ENCODE results near the gene PRLR. TPM values are rescaled to one million over a fixed set of nuclear protein-coding genes. Genes with fewer than 3 reads are reported as not detected.

PRLR gene
- total RNA-seq, 2 donors from 2014 or later: 1.1 to 7.1 TPM

DNA sequence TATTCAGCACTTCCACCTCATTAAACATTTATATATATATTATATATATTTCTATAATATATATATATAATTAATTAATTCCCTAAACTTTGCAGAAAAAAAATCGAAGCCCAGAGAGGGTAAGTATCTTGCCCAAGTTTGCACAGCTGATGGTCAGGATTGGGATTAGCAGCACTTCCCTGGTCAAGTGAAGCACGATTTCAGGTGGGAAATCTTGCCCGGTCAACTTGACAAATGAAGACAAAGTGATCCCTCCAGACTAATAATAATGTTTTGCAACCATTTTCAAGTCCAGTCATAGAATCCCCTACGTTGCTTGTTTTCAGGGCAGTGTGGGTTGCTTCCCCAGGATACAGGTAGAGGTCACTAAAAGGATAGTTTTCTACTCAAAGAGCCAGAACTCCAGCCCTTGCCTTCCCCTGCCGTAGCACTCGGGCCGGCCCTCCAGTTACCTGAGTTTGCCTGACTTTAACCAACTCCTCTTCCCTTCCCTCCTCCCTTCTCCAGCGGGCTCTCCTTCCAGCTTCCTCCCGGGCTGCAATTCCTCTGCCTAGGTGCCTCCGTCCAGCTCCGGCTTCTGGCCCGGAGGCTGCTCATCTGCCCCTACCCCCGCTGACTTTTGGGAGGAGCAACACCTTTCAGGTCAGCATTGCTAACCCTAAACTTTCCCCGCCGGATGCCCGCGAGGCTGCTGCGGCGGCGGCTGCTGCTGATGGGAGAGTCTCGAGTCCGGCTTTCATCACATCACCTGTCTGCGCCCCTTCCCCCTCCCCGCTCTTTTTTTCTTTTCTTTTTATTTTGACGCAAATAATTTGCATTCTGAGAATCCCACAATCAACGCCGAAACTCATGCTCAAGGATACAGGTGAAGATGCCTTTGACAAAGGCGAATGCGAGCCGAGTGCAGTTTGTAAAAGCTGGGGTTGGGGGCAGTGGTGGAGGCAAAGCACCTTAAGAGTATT is 930 bp downstream of the PRLR start:
- TF ChIP-seq POLR2A (IDR thresholded peaks at IDR 0.05): no peak
- TF ChIP-seq, protein P1, sequence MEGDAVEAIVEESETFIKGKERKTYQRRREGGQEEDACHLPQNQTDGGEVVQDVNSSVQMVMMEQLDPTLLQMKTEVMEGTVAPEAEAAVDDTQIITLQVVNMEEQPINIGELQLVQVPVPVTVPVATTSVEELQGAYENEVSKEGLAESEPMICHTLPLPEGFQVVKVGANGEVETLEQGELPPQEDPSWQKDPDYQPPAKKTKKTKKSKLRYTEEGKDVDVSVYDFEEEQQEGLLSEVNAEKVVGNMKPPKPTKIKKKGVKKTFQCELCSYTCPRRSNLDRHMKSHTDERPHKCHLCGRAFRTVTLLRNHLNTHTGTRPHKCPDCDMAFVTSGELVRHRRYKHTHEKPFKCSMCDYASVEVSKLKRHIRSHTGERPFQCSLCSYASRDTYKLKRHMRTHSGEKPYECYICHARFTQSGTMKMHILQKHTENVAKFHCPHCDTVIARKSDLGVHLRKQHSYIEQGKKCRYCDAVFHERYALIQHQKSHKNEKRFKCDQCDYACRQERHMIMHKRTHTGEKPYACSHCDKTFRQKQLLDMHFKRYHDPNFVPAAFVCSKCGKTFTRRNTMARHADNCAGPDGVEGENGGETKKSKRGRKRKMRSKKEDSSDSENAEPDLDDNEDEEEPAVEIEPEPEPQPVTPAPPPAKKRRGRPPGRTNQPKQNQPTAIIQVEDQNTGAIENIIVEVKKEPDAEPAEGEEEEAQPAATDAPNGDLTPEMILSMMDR (IDR thresholded peaks at IDR 0.05): no peak
- TF ChIP-seq POLR2AphosphoS5 (IDR thresholded peaks at IDR 0.05): no peak
- intact Hi-C loops (cut with DNase I): no loop called here

DNA sequence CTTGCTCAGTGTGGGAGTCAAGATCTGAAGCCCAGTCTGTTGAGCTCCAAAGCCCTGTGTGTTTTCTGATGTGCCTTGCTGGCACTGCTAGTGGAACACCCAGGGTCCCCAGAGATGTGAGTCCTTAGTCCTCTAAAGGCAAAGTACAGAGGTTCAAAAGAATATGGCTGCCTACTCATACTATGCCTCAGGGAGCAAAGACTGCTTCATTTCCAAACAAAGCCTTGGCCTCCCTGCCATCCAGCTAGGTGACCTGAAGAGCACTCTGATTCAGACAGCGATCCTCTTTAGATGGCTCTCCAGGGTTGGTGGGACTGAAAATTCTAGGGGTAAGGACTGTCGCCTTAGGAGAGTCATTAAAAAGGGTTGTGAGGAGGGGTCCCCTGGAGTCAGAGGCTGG is 2.0 kb downstream of the PRLR start:
- 50% methylated on average over 2 of the region's 2 CpGs for WGBS
- H3K4me1 ChIP-seq (replicated peaks): no peaks in the 10 kb centered on the region
- H3K36me3 ChIP-seq: no peaks in the 10 kb centered on the region
- H3K27me3 ChIP-seq (replicated peaks; ENCODE audit: insufficient read depth): no peaks in the 10 kb centered on the region
- no peak overlapping the region for H3K4me3 ChIP-seq
- no peak for DNase-seq (ENCODE audit: low spot score)
- H3K9me3 ChIP-seq: no peaks in the 10 kb centered on the region
- no peak overlapping the region for H3K27ac ChIP-seq
- intact Hi-C loops (cut with DNase I): no loop called here
- TF ChIP-seq POLR2AphosphoS5 (IDR thresholded peaks at IDR 0.05): no peak
- no peak for TF ChIP-seq POLR2A (IDR thresholded peaks at IDR 0.05)
- TF ChIP-seq, protein P1 (IDR thresholded peaks at IDR 0.05): no peak

More for the DNA sequence above, 930 bp downstream of the PRLR start:
- Histone ChIP-seq H3K36me3 (no peaks in the 10 kb centered on the region), H3K27me3 (replicated peaks; ENCODE audit: insufficient read depth) (no peaks in the 10 kb centered on the region), H3K4me3 (peak overlapping the region; percentile 39 to 40), H3K27ac (no peak overlapping the region), H3K9me3 (no peaks in the 10 kb centered on the region), H3K4me1 (replicated peaks) (no peaks in the 10 kb centered on the region)
- peak; percentile 22 for DNase-seq (ENCODE audit: low spot score)
- 8% methylated on average over 30 of the region's 30 CpGs for WGBS

DNA sequence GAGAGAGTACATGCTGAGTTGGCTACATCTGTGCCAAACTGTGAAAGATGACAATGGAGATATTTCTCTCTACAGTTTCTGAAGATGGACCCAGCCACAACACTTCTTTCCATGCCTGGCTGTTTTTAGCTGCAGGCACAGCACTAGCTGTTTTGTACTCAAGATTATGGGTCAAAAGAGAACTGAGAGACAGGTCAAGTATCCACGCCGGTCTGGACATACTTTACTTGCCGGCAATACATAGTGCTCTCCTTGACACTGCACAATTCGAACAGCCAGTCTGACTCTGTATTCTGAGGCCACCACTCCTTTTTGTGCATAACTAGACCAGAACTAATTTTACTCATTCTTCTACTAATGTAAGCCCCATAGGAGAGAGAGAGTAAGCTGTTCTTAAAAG is 2.6 kb downstream of the PRLR start:
- WGBS: 85% methylated on average over 4 of the region's 4 CpGs
- Histone ChIP-seq H3K27me3 (replicated peaks; ENCODE audit: insufficient read depth) (no peaks in the 10 kb centered on the region), H3K4me1 (replicated peaks) (no peaks in the 10 kb centered on the region), H3K36me3 (no peaks in the 10 kb centered on the region), H3K27ac (no peak overlapping the region), H3K4me3 (no peak overlapping the region), H3K9me3 (no peaks in the 10 kb centered on the region)
- DNase-seq (ENCODE audit: low spot score): no peak
- no peak for TF ChIP-seq POLR2AphosphoS5 (IDR thresholded peaks at IDR 0.05)
- TF ChIP-seq, protein P1 (IDR thresholded peaks at IDR 0.05): no peak
- no peak for TF ChIP-seq POLR2A (IDR thresholded peaks at IDR 0.05)
- intact Hi-C loops (cut with DNase I): no loop called here

DNA sequence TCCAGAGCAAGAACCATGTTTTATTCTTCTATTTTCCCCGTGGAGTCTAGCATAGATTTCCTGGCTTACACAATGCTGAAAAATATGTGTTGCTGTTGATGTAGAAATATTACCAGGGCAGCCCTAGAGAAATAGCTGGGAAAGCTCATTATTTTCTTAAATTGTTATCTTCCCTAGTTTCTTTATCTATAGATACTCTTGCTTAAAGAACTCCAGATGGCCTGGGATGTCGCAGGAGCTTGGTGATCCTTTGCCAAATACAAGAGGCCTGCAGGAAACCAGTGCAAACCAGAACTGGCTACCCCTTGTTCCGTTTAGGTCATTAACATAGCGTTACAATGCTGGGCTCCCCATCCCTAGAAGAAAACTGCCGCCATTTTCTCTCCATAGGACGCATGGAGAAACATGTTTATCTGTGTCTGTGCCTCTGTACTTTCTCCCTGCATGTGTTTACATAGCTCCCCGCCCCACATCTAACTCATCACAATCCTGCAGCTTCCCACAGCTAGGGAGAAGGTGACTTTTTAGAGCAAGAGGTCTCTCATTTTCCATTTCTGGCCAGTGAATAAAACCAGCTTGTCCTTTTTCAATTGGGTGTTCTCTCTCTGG is 6.4 kb downstream of the PRLR start:
- intact Hi-C loops (cut with DNase I): no loop called here
- WGBS: 77% methylated on average over 7 of the region's 7 CpGs
- TF ChIP-seq POLR2A (IDR thresholded peaks at IDR 0.05) (no peak), POLR2AphosphoS5 (IDR thresholded peaks at IDR 0.05) (no peak)
- TF ChIP-seq, protein P1 (IDR thresholded peaks at IDR 0.05): no peak
- Histone ChIP-seq H3K4me1 (replicated peaks) (no peaks in the 10 kb centered on the region), H3K27ac (no peak overlapping the region), H3K27me3 (replicated peaks; ENCODE audit: insufficient read depth) (no peaks in the 10 kb centered on the region), H3K9me3 (no peaks in the 10 kb centered on the region), H3K4me3 (no peak overlapping the region), H3K36me3 (no peaks in the 10 kb centered on the region)
- no peak for DNase-seq (ENCODE audit: low spot score)

Measured in prostate gland (tissue), 2 donors.